Naive B cell (primary cell): ENCODE results near the gene BNIPL. TPM values are rescaled to one million over a fixed set of nuclear protein-coding genes. Genes with fewer than 3 reads are reported as not detected.
A peak's percentile ranks its signal among the peaks of the same experiment; 100 is the strongest.

Experiments
- ATAC-seq, 2 donors: fragments of 150-1000 bp; cut with Tn5 transposase; 2 replicates each; pipeline ENCODE4 v1.10.0; 2021; ENCODE audit warnings: low read depth in 2 of 2, mild to moderate bottlenecking in 2 of 2, moderate library complexity in 2 of 2
- DNase-seq: peaks from one replicate; pipeline ENCODE4 v3.0.0; 2022
- H3K27ac Mint-ChIP-seq, 6 donors: one replicate each; pipeline ENCODE4 v1.8.0; 2020 to 2022; ENCODE audit warnings: mild to moderate bottlenecking in 6 of 6, mixed read lengths in 6 of 6, moderate library complexity in 5 of 6, inconsistent platforms in 2 of 6
- H3K27me3 Mint-ChIP-seq, 3 donors: one replicate each; pipeline ENCODE4 v1.8.0; 2021 to 2022; ENCODE audit warnings: mixed read lengths in 3 of 3, mild to moderate bottlenecking in 1 of 3
- H3K36me3 Mint-ChIP-seq, 2 donors: one replicate each; pipeline ENCODE4 v1.8.0; 2020 to 2022; ENCODE audit warnings: mixed read lengths in 2 of 2, inconsistent platforms in 1 of 2, mild to moderate bottlenecking in 1 of 2
- H3K4me1 Mint-ChIP-seq, 3 donors: one replicate each; pipeline ENCODE4 v1.8.0; 2020 to 2022; ENCODE audit warnings: mixed read lengths in 3 of 3, inconsistent platforms in 1 of 3, mild to moderate bottlenecking in 1 of 3, moderate library complexity in 1 of 3
- H3K4me3 Mint-ChIP-seq, 8 donors: one replicate each; pipeline ENCODE4 v1.8.0; 2020 to 2022; ENCODE audit warnings: mild to moderate bottlenecking in 8 of 8, mixed read lengths in 8 of 8, moderate library complexity in 8 of 8, inconsistent platforms in 2 of 8
- H3K9me3 Mint-ChIP-seq, 7 donors: one replicate each; pipeline ENCODE4 v1.8.0; 2020 to 2022; ENCODE audit warnings: mixed read lengths in 7 of 7, mild to moderate bottlenecking in 5 of 7, inconsistent platforms in 2 of 7, moderate library complexity in 1 of 7
- polyA plus RNA-seq, 6 donors: library from polyadenylated mRNA; unstranded; fragments of 300-500 nt; fragmentation: Illumina TruSeq; gene quantifications; one replicate each; pipeline ENCODE4 v1.2.3, GENCODE V29; 2021; ENCODE audit warnings: low read depth in 6 of 6

Gene BNIPL
- under 1 TPM in 1 of 6 donors, not detected in 5; 0.19 TPM for polyA plus RNA-seq

GRCh38 chr1:151036356-151036755 is at the start of gene BNIPL:
Gene BNIPL (plus strand): TSS chr1:151036586. CDS start chr1:151036726, 140 bp downstream.
- peak within 1 kb of the TSS in 1 of 8 donors; percentile 37 for H3K4me3 Mint-ChIP-seq
- ATAC-seq (no peak), DNase-seq (no peak)
- no peaks in the 10 kb centered on the region for H3K9me3 Mint-ChIP-seq
- H3K36me3 Mint-ChIP-seq, result peaks cover 10 to 23% of the 10 kb centered on the region in 2 donors
- H3K4me1 Mint-ChIP-seq, result peaks cover 0 to 9% (median 2%) of the 10 kb centered on the region in 3 donors
- H3K27me3 Mint-ChIP-seq, result no peaks in the 10 kb centered on the region
- H3K27ac Mint-ChIP-seq, result peak within 1 kb of the TSS in 4 of 6 donors; percentile 79 to 96 (median 88)

GRCh38 chr1:150987924-150988323 is 48.5 kb upstream of the BNIPL start:
- Mint-ChIP-seq H3K36me3 (no peaks in the 10 kb centered on the region), H3K27ac (no peak overlapping the region), H3K9me3 (no peaks in the 10 kb centered on the region), H3K4me3 (no peak overlapping the region), H3K27me3 (peaks cover 0 to 8% (median 0%) of the 10 kb centered on the region in 3 donors), H3K4me1 (peaks cover 0 to 4% (median 0%) of the 10 kb centered on the region in 3 donors)
- ATAC-seq (no peak), DNase-seq (no peak)

GRCh38 chr1:150992626-150993025 is 43.8 kb upstream of the BNIPL start:
- H3K27me3 Mint-ChIP-seq, result no peaks in the 10 kb centered on the region
- no peaks in the 10 kb centered on the region for H3K4me1 Mint-ChIP-seq
- no peak overlapping the region for H3K27ac Mint-ChIP-seq
- DNase-seq (no peak), ATAC-seq (no peak)
- no peaks in the 10 kb centered on the region for H3K9me3 Mint-ChIP-seq
- no peak overlapping the region for H3K4me3 Mint-ChIP-seq
- H3K36me3 Mint-ChIP-seq, result peaks cover 0 to 8% of the 10 kb centered on the region in 2 donors

GRCh38 chr1:150994248-150994647 is 42.1 kb upstream of the BNIPL start:
- Mint-ChIP-seq H3K36me3 (peaks cover 4 to 8% of the 10 kb centered on the region in 2 donors), H3K4me3 (no peak overlapping the region), H3K27me3 (no peaks in the 10 kb centered on the region), H3K27ac (peak overlapping the region in 1 of 6 donors; percentile 60), H3K9me3 (no peaks in the 10 kb centered on the region), H3K4me1 (no peaks in the 10 kb centered on the region)
- ATAC-seq, result no peak
- no peak for DNase-seq

GRCh38 chr1:150995460-150995859 is 40.9 kb upstream of the BNIPL start:
- ATAC-seq, result no peak
- peaks cover 4 to 8% of the 10 kb centered on the region in 2 donors for H3K36me3 Mint-ChIP-seq
- peak overlapping the region in 2 of 6 donors; percentile 28 to 72 for H3K27ac Mint-ChIP-seq
- H3K9me3 Mint-ChIP-seq, result no peaks in the 10 kb centered on the region
- H3K4me1 Mint-ChIP-seq, result no peaks in the 10 kb centered on the region
- DNase-seq, result no peak
- H3K27me3 Mint-ChIP-seq, result no peaks in the 10 kb centered on the region
- H3K4me3 Mint-ChIP-seq, result no peak overlapping the region

GRCh38 chr1:150995896-150996295 is 40.5 kb upstream of the BNIPL start:
- Mint-ChIP-seq H3K36me3 (peaks cover 4 to 8% of the 10 kb centered on the region in 2 donors), H3K4me3 (peak overlapping the region in 2 of 8 donors; percentile 25 to 42), H3K9me3 (no peaks in the 10 kb centered on the region), H3K27me3 (no peaks in the 10 kb centered on the region), H3K27ac (peak overlapping the region in 2 of 6 donors; percentile 28), H3K4me1 (no peaks in the 10 kb centered on the region)
- ATAC-seq (peak in 1 of 2 donors; percentile 33), DNase-seq (peak; percentile 29)

GRCh38 chr1:150997126-150997872 is 39.1 kb upstream of the BNIPL start:
- Mint-ChIP-seq H3K27me3 (no peaks in the 10 kb centered on the region), H3K4me3 (no peak overlapping the region), H3K36me3 (peaks cover 4 to 16% of the 10 kb centered on the region in 2 donors), H3K27ac (no peak overlapping the region), H3K9me3 (no peaks in the 10 kb centered on the region), H3K4me1 (peaks cover 0 to 10% (median 6%) of the 10 kb centered on the region in 3 donors)
- DNase-seq (no peak), ATAC-seq (no peak)

- H3K27ac Mint-ChIP-seq, result no peak overlapping the region
- H3K4me3 Mint-ChIP-seq, result no peak overlapping the region
- ATAC-seq (no peak), DNase-seq (no peak)
- H3K27me3 Mint-ChIP-seq, result no peaks in the 10 kb centered on the region
- peaks cover 4 to 15% (median 10%) of the 10 kb centered on the region in 3 donors for H3K4me1 Mint-ChIP-seq
- H3K9me3 Mint-ChIP-seq, result no peaks in the 10 kb centered on the region
- peaks cover 4 to 16% of the 10 kb centered on the region in 2 donors for H3K36me3 Mint-ChIP-seq
Measured at GRCh38 chr1:150997949-150998348, 38.4 kb upstream of the BNIPL start.

- Mint-ChIP-seq H3K27me3 (no peaks in the 10 kb centered on the region), H3K4me1 (peaks cover 13 to 23% (median 16%) of the 10 kb centered on the region in 3 donors), H3K36me3 (peaks cover 4 to 16% of the 10 kb centered on the region in 2 donors), H3K9me3 (no peaks in the 10 kb centered on the region), H3K4me3 (no peak overlapping the region), H3K27ac (no peak overlapping the region)
- ATAC-seq (no peak), DNase-seq (no peak)
Measured at GRCh38 chr1:150999051-150999674, 37.2 kb upstream of the BNIPL start.

- Mint-ChIP-seq H3K4me3 (no peak overlapping the region), H3K27me3 (no peaks in the 10 kb centered on the region), H3K4me1 (peaks cover 13 to 24% (median 20%) of the 10 kb centered on the region in 3 donors), H3K9me3 (no peaks in the 10 kb centered on the region), H3K27ac (no peak overlapping the region), H3K36me3 (peaks cover 4 to 16% of the 10 kb centered on the region in 2 donors)
- DNase-seq (no peak), ATAC-seq (no peak)
Measured at GRCh38 chr1:150999926-151000325, 36.5 kb upstream of the BNIPL start.

- H3K36me3 Mint-ChIP-seq, result peaks cover 4 to 16% of the 10 kb centered on the region in 2 donors
- H3K4me1 Mint-ChIP-seq, result peaks cover 16 to 29% (median 25%) of the 10 kb centered on the region in 3 donors
- DNase-seq (no peak), ATAC-seq (no peak)
- H3K27me3 Mint-ChIP-seq, result no peaks in the 10 kb centered on the region
- no peak overlapping the region for H3K4me3 Mint-ChIP-seq
- H3K9me3 Mint-ChIP-seq, result no peaks in the 10 kb centered on the region
- no peak overlapping the region for H3K27ac Mint-ChIP-seq
Measured at GRCh38 chr1:151000408-151000807, 36.0 kb upstream of the BNIPL start.

- Mint-ChIP-seq H3K27ac (peak overlapping the region in 1 of 6 donors; percentile 75), H3K36me3 (peaks cover 4 to 16% of the 10 kb centered on the region in 2 donors)
Measured at GRCh38 chr1:151001602-151002001, 34.8 kb upstream of the BNIPL start.

GRCh38 chr1:151002051-151002450 is 34.3 kb upstream of the BNIPL start:
- Mint-ChIP-seq H3K27me3 (no peaks in the 10 kb centered on the region), H3K27ac (peak overlapping the region in 1 of 6 donors; percentile 75), H3K36me3 (peaks cover 4 to 14% of the 10 kb centered on the region in 2 donors), H3K4me1 (peaks cover 32 to 46% (median 41%) of the 10 kb centered on the region in 3 donors), H3K4me3 (no peak overlapping the region), H3K9me3 (no peaks in the 10 kb centered on the region)
- ATAC-seq, result no peak
- DNase-seq, result no peak

More at GRCh38 chr1:151001602-151002001, 34.8 kb upstream of the BNIPL start:
- no peaks in the 10 kb centered on the region for H3K9me3 Mint-ChIP-seq
- peaks cover 28 to 41% (median 37%) of the 10 kb centered on the region in 3 donors for H3K4me1 Mint-ChIP-seq
- no peaks in the 10 kb centered on the region for H3K27me3 Mint-ChIP-seq
- no peak overlapping the region for H3K4me3 Mint-ChIP-seq
- DNase-seq (no peak), ATAC-seq (no peak)
